HS-5 (cell line): ENCODE data around the gene PDZRN3.
"Not testable (repeated sequence)": the region's sequence is repeated elsewhere in the genome, so short reads cannot be mapped to it uniquely, and the experiment has no call there.

Experiments used
- DNase-seq: peaks from one replicate; pipeline ENCODE4 v3.0.0-alpha.2; 2012; ENCODE audit warnings: low read depth

PDZRN3 gene

GRCh38 chr3:73491287-73491662, 133.5 kb downstream of the PDZRN3 start:
- DNase-seq = no peak

- DNase-seq = no peak
These were observed 134.1 kb downstream of the PDZRN3 start for GRCh38 chr3:73490453-73491286.

GRCh38 chr3:73485877-73486330, 138.8 kb downstream of the PDZRN3 start:
- no peak for DNase-seq

GRCh38 chr3:73484656-73485248, 140.0 kb downstream of the PDZRN3 start:
- no peak for DNase-seq

- no peak for DNase-seq
These were observed 142.9 kb downstream of the PDZRN3 start for GRCh38 chr3:73481888-73482287.

GRCh38 chr3:73480187-73480672, 144.5 kb downstream of the PDZRN3 start:
- no peak for DNase-seq

- DNase-seq = no peak
These were observed 145.4 kb downstream of the PDZRN3 start for GRCh38 chr3:73479325-73479724.

- no peak for DNase-seq
These were observed 145.9 kb downstream of the PDZRN3 start for GRCh38 chr3:73478858-73479257.

- no peak for DNase-seq
These were observed 149.0 kb downstream of the PDZRN3 start for GRCh38 chr3:73475717-73476116.

GRCh38 chr3:73475175-73475574, 149.6 kb downstream of the PDZRN3 start:
- no peak for DNase-seq

- DNase-seq = no peak
These were observed 150.1 kb downstream of the PDZRN3 start for GRCh38 chr3:73474619-73475018.

GRCh38 chr3:73473898-73474416, 150.8 kb downstream of the PDZRN3 start:
- no peak for DNase-seq

GRCh38 chr3:73473181-73473897, 151.4 kb downstream of the PDZRN3 start:
- no peak for DNase-seq

GRCh38 chr3:73471986-73472787, 152.6 kb downstream of the PDZRN3 start:
- DNase-seq = no peak

GRCh38 chr3:73470860-73471259, 153.9 kb downstream of the PDZRN3 start:
- DNase-seq = no peak

GRCh38 chr3:73469331-73469730, 155.4 kb downstream of the PDZRN3 start:
- no peak for DNase-seq

GRCh38 chr3:73467211-73467610, 157.5 kb downstream of the PDZRN3 start:
- DNase-seq = no peak

GRCh38 chr3:73465926-73466325, 158.8 kb downstream of the PDZRN3 start:
- no peak for DNase-seq

- not testable (repeated sequence) for DNase-seq
These were observed 160.6 kb downstream of the PDZRN3 start for GRCh38 chr3:73464126-73464525.

GRCh38 chr3:73461547-73461946, 163.2 kb downstream of the PDZRN3 start:
- peak; percentile 16 for DNase-seq

GRCh38 chr3:73459711-73460110, 165.0 kb downstream of the PDZRN3 start:
- DNase-seq = no peak

- DNase-seq = no peak
These were observed 171.1 kb downstream of the PDZRN3 start for GRCh38 chr3:73453666-73454065.
